ENCODE results near the gene ALOX15B. TPM values are rescaled to one million over a fixed set of nuclear protein-coding genes. Genes with fewer than 3 reads are reported as not detected.
A peak's percentile ranks its signal among the peaks of the same experiment; 100 is the strongest.

The ALOX15B gene
- total RNA-seq, 1 experiment from 2014 or later: 0.30 TPM

- no peak overlapping the region for H3K4me3 ChIP-seq (replicated peaks in 1 of 2; ENCODE audit: low read depth in 1 of 2, low read length in 2 of 2)
- H3K9me2 ChIP-seq (ENCODE audit: insufficient read depth): no peaks in the 10 kb centered on the region
- intact Hi-C loops (cut with micrococcal nuclease): no loop called here
- H4K20me1 ChIP-seq (ENCODE audit: insufficient read depth): no peaks in the 10 kb centered on the region
- no peak overlapping the region for H3K9ac ChIP-seq (ENCODE audit: low read length)
- no peaks in the 10 kb centered on the region for H3K36me3 ChIP-seq (ENCODE audit: control insufficient read depth in 1 of 2, insufficient read depth in 2 of 2, low read length in 2 of 2)
- ChIA-PET CTCF (interaction anchor here (0.9 to 2.5 kb wide), 17 partner anchors 9 to 805 kb away, joined by 3 to 29 read pairs (median 6); partner anchors contain the start of genes ALOXE3, SLC25A35 and TRAPPC1), RAD21 (ENCODE audit: low non-redundant PET in 1 of 2, low total read pairs in 2 of 2, uncharacterized antibody in 2 of 2, unreplicated experiment in 2 of 2) (interaction anchor here in 1 of 2 experiments (0.6 kb wide), 1 partner anchor 30 kb away, joined by 4 read pairs; no protein-coding TSS in a partner anchor), POLR2A (interaction anchor here (1.7 kb wide), 1 partner anchor 99 kb away, joined by 5 read pairs; no protein-coding TSS in a partner anchor)
- no peak overlapping the region for H2AFZ ChIP-seq (ENCODE audit: low read depth, low read length, poor library complexity, severe bottlenecking)
- H3K27me3 ChIP-seq (ENCODE audit: insufficient read depth, low read length): peaks cover 4% of the 10 kb centered on the region; the same call in 1 of the 2 replicates
- peak overlapping the region; percentile 77 for H3K4me2 ChIP-seq (ENCODE audit: low read length)
- DNase-seq (ENCODE audit: low read depth, low spot score) (no peak), ATAC-seq (no peak)
- no TSS peak for BruUV-seq (replicated peaks)
- peaks cover 0 to 23% of the 10 kb centered on the region in 2 experiments; a peak in 2 of 4 replicates for H3K4me1 ChIP-seq (ENCODE audit: control insufficient read depth in 1 of 2, insufficient read depth in 2 of 2, low read length in 2 of 2)
- H3K9me3 ChIP-seq (ENCODE audit: control insufficient read depth in 1 of 2, insufficient read depth in 1 of 2, low read depth in 1 of 2, low read length in 2 of 2): no peaks in the 10 kb centered on the region
- TF ChIP-seq SIN3A (IDR thresholded peaks at IDR 0.05; ENCODE audit: low read depth) (no peak), CEBPB (IDR thresholded peaks at IDR 0.05; ENCODE audit: low read depth) (no peak), FOSL1 (IDR thresholded peaks at IDR 0.05; ENCODE audit: low read depth) (no peak), SRF (IDR thresholded peaks at IDR 0.05; ENCODE audit: low read depth) (no peak), JUND (IDR thresholded peaks at IDR 0.05) (no peak), ELF1 (IDR thresholded peaks at IDR 0.05; ENCODE audit: borderline replicate concordance, low read depth) (no peak), RAD21 (IDR thresholded peaks at IDR 0.05; ENCODE audit: low read depth) (no peak), EGR1 (IDR thresholded peaks at IDR 0.05; ENCODE audit: low read depth) (no peak), SP1 (IDR thresholded peaks at IDR 0.05; ENCODE audit: low read depth) (no peak)
- TF ChIP-seq, protein P1, sequence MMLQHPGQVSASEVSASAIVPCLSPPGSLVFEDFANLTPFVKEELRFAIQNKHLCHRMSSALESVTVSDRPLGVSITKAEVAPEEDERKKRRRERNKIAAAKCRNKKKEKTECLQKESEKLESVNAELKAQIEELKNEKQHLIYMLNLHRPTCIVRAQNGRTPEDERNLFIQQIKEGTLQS (IDR thresholded peaks at IDR 0.05): no peak
- TF ChIP-seq, protein P2, sequence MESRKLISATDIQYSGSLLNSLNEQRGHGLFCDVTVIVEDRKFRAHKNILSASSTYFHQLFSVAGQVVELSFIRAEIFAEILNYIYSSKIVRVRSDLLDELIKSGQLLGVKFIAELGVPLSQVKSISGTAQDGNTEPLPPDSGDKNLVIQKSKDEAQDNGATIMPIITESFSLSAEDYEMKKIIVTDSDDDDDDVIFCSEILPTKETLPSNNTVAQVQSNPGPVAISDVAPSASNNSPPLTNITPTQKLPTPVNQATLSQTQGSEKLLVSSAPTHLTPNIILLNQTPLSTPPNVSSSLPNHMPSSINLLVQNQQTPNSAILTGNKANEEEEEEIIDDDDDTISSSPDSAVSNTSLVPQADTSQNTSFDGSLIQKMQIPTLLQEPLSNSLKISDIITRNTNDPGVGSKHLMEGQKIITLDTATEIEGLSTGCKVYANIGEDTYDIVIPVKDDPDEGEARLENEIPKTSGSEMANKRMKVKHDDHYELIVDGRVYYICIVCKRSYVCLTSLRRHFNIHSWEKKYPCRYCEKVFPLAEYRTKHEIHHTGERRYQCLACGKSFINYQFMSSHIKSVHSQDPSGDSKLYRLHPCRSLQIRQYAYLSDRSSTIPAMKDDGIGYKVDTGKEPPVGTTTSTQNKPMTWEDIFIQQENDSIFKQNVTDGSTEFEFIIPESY (IDR thresholded peaks at IDR 0.05; ENCODE audit: extremely low read depth, insufficient replicate concordance, low read length): no peak
- no peak overlapping the region for H3K27ac ChIP-seq (ENCODE audit: low read depth, low read length)
- H3K79me2 ChIP-seq (ENCODE audit: insufficient read depth, low read length): no peaks in the 10 kb centered on the region
Observed at GRCh38 chr17:8074554-8074953, 35.7 kb downstream of the ALOX15B start.

Data from HCT116 (cell line).